Measurements from ENCODE around the gene ZNF668. TPM values are rescaled to one million over a fixed set of nuclear protein-coding genes. Genes with fewer than 3 reads are reported as not detected.

The ZNF668 gene
- total and polyA plus RNA-seq, 4 donors: 0.92 to 4.8 (median 3.9) TPM

- Histone ChIP-seq H3K36me3 (ENCODE audit: control insufficient read depth in 4 of 4, insufficient read depth in 3 of 4, low read depth in 1 of 4, low read length in 3 of 4) (peaks cover 22 to 50% (median 33%) of the 10 kb centered on the region in 4 donors), H3K4me1 (ENCODE audit: control insufficient read depth in 4 of 4, insufficient read depth in 4 of 4, low read length in 3 of 4) (peaks cover 4 to 13% (median 6%) of the 10 kb centered on the region in 4 donors), H3K9ac (ENCODE audit: low read depth in 1 of 2, low read length in 2 of 2) (no peak overlapping the region), H3K27me3 (ENCODE audit: control insufficient read depth in 4 of 4, insufficient read depth in 4 of 4, low read length in 3 of 4) (no peaks in the 10 kb centered on the region), H3K4me3 (ENCODE audit: low read depth in 1 of 3, low read length in 3 of 3) (no peak overlapping the region), H3K9me3 (ENCODE audit: control insufficient read depth in 4 of 4, low read length in 3 of 4) (no peaks in the 10 kb centered on the region), H3K27ac (ENCODE audit: low read depth in 1 of 2, low read length in 2 of 2) (no peak overlapping the region)
- no peak for DNase-seq (ENCODE audit: low spot score)
- no peak for TF ChIP-seq FOXA2 (IDR thresholded peaks at IDR 0.05)
- no peak for TF ChIP-seq YY1 (IDR thresholded peaks at IDR 0.05)
- TF ChIP-seq HNF4A (conservative IDR thresholded peaks at IDR 0.05): no peak
- TF ChIP-seq ZBTB33 (IDR thresholded peaks at IDR 0.05): no peak
- no peak for TF ChIP-seq EGR1 (IDR thresholded peaks at IDR 0.05; ENCODE audit: low read depth in 2 of 2)
- no peak for TF ChIP-seq FOXA1 (IDR thresholded peaks at IDR 0.05)
- no peak for TF ChIP-seq REST (IDR thresholded peaks at IDR 0.05)
- TF ChIP-seq SP1 (IDR thresholded peaks at IDR 0.05): no peak
- no peak for TF ChIP-seq GABPA (IDR thresholded peaks at IDR 0.05 in 1 of 2, conservative IDR thresholded peaks at IDR 0.05 in 1 of 2)
- no peak for TF ChIP-seq RAD21 (IDR thresholded peaks at IDR 0.05)
- no peak for TF ChIP-seq RXRA (IDR thresholded peaks at IDR 0.05)
- TF ChIP-seq JUND (IDR thresholded peaks at IDR 0.05): no peak
- TF ChIP-seq ATF3 (IDR thresholded peaks at IDR 0.05): no peak
- WGBS: 96% methylated on average over 2 of the region's 2 CpGs
Measured at GRCh38 chr16:31038993-31039392, 35.0 kb downstream of the ZNF668 start.

GRCh38 chr16:31036691-31037090 is 37.3 kb downstream of the ZNF668 start:
- TF ChIP-seq FOXA2 (IDR thresholded peaks at IDR 0.05) (no peak), TAF1 (conservative IDR thresholded peaks at IDR 0.05) (no peak), RAD21 (IDR thresholded peaks at IDR 0.05) (no peak), ZBTB33 (IDR thresholded peaks at IDR 0.05) (no peak), HNF4G (IDR thresholded peaks at IDR 0.05) (no peak)
- Histone ChIP-seq H3K9ac (ENCODE audit: low read depth in 1 of 2, low read length in 2 of 2) (no peak overlapping the region), H3K9me3 (ENCODE audit: control insufficient read depth in 4 of 4, low read length in 3 of 4) (no peaks in the 10 kb centered on the region), H3K36me3 (ENCODE audit: control insufficient read depth in 4 of 4, insufficient read depth in 3 of 4, low read depth in 1 of 4, low read length in 3 of 4) (peaks cover 19 to 38% (median 28%) of the 10 kb centered on the region in 4 donors), H3K27me3 (ENCODE audit: control insufficient read depth in 4 of 4, insufficient read depth in 4 of 4, low read length in 3 of 4) (no peaks in the 10 kb centered on the region), H3K27ac (ENCODE audit: low read depth in 1 of 2, low read length in 2 of 2) (no peak overlapping the region), H3K4me1 (ENCODE audit: control insufficient read depth in 4 of 4, insufficient read depth in 4 of 4, low read length in 3 of 4) (peaks cover 4 to 13% (median 7%) of the 10 kb centered on the region in 4 donors), H3K4me3 (ENCODE audit: low read depth in 1 of 3, low read length in 3 of 3) (no peak overlapping the region)
- DNase-seq (ENCODE audit: low spot score): no peak
- WGBS: 75% methylated on average over 2 of the region's 2 CpGs

Data from liver (tissue), 9 donors.